NCI-H1436 treated with DMSO at 0.1 percent for 48 hours (cell line): ENCODE data around the gene G6PC2.

Experiments used
- DNase-seq: peaks from one replicate; lab custom pipeline; 2025; lab: John Stamatoyannopoulos, UW

G6PC2 gene

DNA sequence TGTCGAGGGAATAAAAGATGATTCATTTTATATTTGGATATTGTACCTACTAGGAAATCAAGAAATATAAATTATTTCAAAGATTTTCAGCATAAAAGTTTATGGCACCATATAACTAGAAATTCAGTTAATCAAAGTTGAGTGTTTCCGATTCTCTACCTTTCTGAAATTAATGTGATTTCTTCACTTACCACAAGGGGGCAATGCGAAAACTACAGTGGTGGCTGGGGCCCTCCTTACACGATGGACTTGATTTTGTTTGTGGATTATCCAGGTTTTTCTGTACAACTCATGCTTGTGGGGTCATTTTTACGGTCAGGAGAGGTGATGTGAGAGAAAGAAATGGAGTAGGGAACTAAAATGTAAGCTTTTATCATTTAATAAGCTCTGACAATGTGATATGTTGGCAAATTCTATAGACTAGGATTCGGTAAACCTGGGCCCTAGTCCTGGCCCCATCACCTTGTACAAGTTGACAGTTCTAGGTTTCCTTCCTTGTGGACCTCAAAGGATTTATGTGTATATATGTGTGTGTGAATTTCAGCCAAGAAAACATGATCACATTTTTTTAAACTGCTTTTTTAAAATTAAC lies 47.6 kb downstream of the G6PC2 start:
- DNase-seq, result no peak

GRCh38 chr2:168949324-168949723 lies 48.2 kb downstream of the G6PC2 start:
- DNase-seq, result no peak

GRCh38 chr2:168951871-168952270 lies 50.8 kb downstream of the G6PC2 start:
- DNase-seq, result no peak

- DNase-seq, result no peak
These were observed 51.3 kb downstream of the G6PC2 start for GRCh38 chr2:168952424-168952823.

- no peak for DNase-seq
These were observed 53.2 kb downstream of the G6PC2 start for GRCh38 chr2:168954256-168954655.

DNA sequence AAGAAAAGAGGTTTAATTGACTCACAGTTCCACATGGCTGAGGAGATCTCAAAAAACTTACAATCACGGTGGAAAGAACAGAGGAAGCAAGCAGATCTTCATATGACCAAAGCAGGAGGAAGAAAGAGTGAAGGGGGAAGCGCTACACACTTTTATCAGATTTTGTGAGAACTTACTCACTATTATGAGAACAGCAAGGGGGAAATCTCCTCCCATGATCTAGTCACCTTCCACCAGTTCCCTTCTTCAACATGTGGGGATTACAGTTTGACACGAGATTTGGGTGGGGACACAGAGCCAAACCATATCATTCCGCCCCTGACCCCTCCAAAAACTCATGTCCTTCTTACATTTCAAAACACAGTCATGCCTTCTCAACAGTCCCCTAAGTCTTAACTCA lies 54.2 kb downstream of the G6PC2 start:
- no peak for DNase-seq

DNA sequence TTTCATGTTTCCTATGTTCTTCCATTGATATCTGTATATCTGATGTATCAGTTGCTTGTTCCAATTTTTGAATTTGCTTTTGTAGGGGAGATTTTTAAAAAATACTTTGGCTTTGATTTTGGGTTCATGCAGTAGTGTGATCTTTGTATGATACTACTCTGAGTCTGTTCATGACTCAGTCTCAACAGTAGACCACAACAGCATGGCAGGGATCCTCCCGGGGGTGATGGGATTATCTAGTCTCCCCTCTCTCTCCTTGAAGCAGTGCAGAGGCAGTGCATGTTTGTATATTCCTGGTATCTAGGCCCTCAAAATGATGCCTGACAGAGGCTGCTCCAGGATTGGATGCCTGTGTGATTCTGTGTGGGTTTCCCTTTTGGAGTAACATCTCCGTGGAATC lies 55.3 kb downstream of the G6PC2 start:
- no peak for DNase-seq
